ENCODE measurements around the gene PIM2.

PIM2 gene

GRCh38 chrX:48934581-48935300, 15.9 kb upstream of the PIM2 start:
- no peak for DNase-seq

- DNase-seq, result no peak
These were observed 14.9 kb upstream of the PIM2 start for GRCh38 chrX:48933757-48934156.

- DNase-seq, result no peak
These were observed 9.0 kb upstream of the PIM2 start for GRCh38 chrX:48927736-48928382.

- DNase-seq, result no peak
These were observed 8.3 kb upstream of the PIM2 start for GRCh38 chrX:48927123-48927522.

GRCh38 chrX:48924270-48924669, 5.4 kb upstream of the PIM2 start:
- DNase-seq, result no peak

GRCh38 chrX:48923771-48924170, 4.9 kb upstream of the PIM2 start:
- no peak for DNase-seq

GRCh38 chrX:48920718-48921104, 1.9 kb upstream of the PIM2 start:
- no peak for DNase-seq

GRCh38 chrX:48919947-48920717, 1.3 kb upstream of the PIM2 start:
- peak; percentile 11 for DNase-seq

GRCh38 chrX:48919360-48919841, 577 bp upstream of the PIM2 start:
- no peak for DNase-seq

- no peak for DNase-seq
These were observed 552 bp downstream of the PIM2 start for GRCh38 chrX:48918301-48918642.

- DNase-seq, result peak; percentile 96
These were observed 1.5 kb downstream of the PIM2 start for GRCh38 chrX:48917139-48918001.

- DNase-seq, result no peak
These were observed 4.0 kb downstream of the PIM2 start for GRCh38 chrX:48914593-48915493.

- no peak for DNase-seq
These were observed 5.0 kb downstream of the PIM2 start for GRCh38 chrX:48913605-48914366.

GRCh38 chrX:48911412-48912182, 7.2 kb downstream of the PIM2 start, which contains the start of gene SLC35A2:
TSS of gene SLC35A2 (minus strand) at chrX:48911646. CDS start at chrX:48911636, 10 bp downstream.
- DNase-seq, result peak; percentile 92

GRCh38 chrX:48910926-48911411, 7.9 kb downstream of the PIM2 start:
- DNase-seq, result no peak

- DNase-seq, result no peak
These were observed 9.0 kb downstream of the PIM2 start for GRCh38 chrX:48909703-48910294.

- no peak for DNase-seq
These were observed 10.2 kb downstream of the PIM2 start for GRCh38 chrX:48908600-48908999.

- no peak for DNase-seq
These were observed 13.6 kb downstream of the PIM2 start for GRCh38 chrX:48905090-48905790.

- no peak for DNase-seq
These were observed 14.2 kb downstream of the PIM2 start for GRCh38 chrX:48904626-48905025.

Measured in eye (tissue), 1 donor.